K562 (cell line): Measurements from ENCODE around the gene POLR3E. TPM values are rescaled to one million over a fixed set of nuclear protein-coding genes. Genes with fewer than 3 reads are reported as not detected.

ENCODE experiments used
- ARID3A ChIP-seq: IDR thresholded peaks from 2 replicates; pipeline ENCODE4 v1.6.1; 2012; ENCODE audit warnings: low read depth, low read length, improper control_type of control experiment, borderline replicate concordance
- BDP1 ChIP-seq: IDR thresholded peaks from 3 replicates; pipeline ENCODE4 v1.6.1; 2011; ENCODE audit not compliant: insufficient read length, insufficient read depth
- BRD9 ChIP-seq: fragments of 450-650 bp; IDR thresholded peaks from 2 replicates; pipeline ENCODE4 v1.6.1; 2018; ENCODE audit warnings: low read depth; ENCODE audit not compliant: partially characterized antibody
- CAMTA2 ChIP-seq: fragments of 250-450 bp; sonication (Bioruptor Pico); conservative IDR thresholded peaks from 2 replicates; pipeline ENCODE4 v1.5.1; 2022
- CBFA2T2 ChIP-seq: fragments of 450-650 bp; conservative IDR thresholded peaks from 2 replicates; pipeline ENCODE4 v1.6.1; 2017; ENCODE audit warnings: mild to moderate bottlenecking
- CBX2 ChIP-seq: fragments of 200-600 bp; sonication (generic); IDR thresholded peaks from one replicate; pipeline ENCODE4 v1.6.1; 2012; ENCODE audit warnings: mild to moderate bottlenecking, low read length, inconsistent platforms; ENCODE audit not compliant: insufficient read depth, poor library complexity, severe bottlenecking
- CHAMP1 ChIP-seq: fragments of 450-650 bp; IDR thresholded peaks from 2 replicates; pipeline ENCODE4 v1.6.1; 2016; ENCODE audit warnings: mild to moderate bottlenecking
- CHCHD3 ChIP-seq: fragments of 250-450 bp; sonication (Bioruptor Pico); IDR thresholded peaks from 2 replicates; pipeline ENCODE4 v2.1.2; 2022; ENCODE audit warnings: mild to moderate bottlenecking
- HOXB6 ChIP-seq: fragments of 250-450 bp; sonication (Bioruptor Pico); IDR thresholded peaks from 2 replicates; pipeline ENCODE4 v1.5.1; 2022; ENCODE audit warnings: mild to moderate bottlenecking, borderline replicate concordance
- KDM5B ChIP-seq: fragments of 200-600 bp; sonication (generic); IDR thresholded peaks from 2 replicates; pipeline ENCODE4 v1.6.1; 2012; ENCODE audit warnings: low read depth, mild to moderate bottlenecking, moderate library complexity, low read length, control low read depth, inconsistent platforms; ENCODE audit not compliant: insufficient replicate concordance
- MCM3 ChIP-seq: fragments of 450-650 bp; IDR thresholded peaks from 2 replicates; pipeline ENCODE4 v1.6.1; 2016
- MTA3 ChIP-seq: fragments of 450-650 bp; formaldehyde crosslinking; IDR thresholded peaks from 2 replicates; pipeline ENCODE4 v1.6.1; 2017; ENCODE audit warnings: mild to moderate bottlenecking, borderline replicate concordance
- MYBL2 ChIP-seq, 2 experiments: fragments of 450-650 bp in 1 of 2; sonication (generic) in 1 of 2; formaldehyde crosslinking in 1 of 2; IDR thresholded peaks; 2 replicates each; pipeline versions ENCODE4 v1.6.1 to v1.8.1; 2017 to 2022; ENCODE audit warnings: borderline replicate concordance in 1 of 2, inconsistent platforms in 1 of 2, low read depth in 1 of 2, mild to moderate bottlenecking in 1 of 2, missing genetic modification reagents in 1 of 2, moderate library complexity in 1 of 2
- NR1H2 ChIP-seq: sonication (generic); formaldehyde crosslinking; IDR thresholded peaks from 2 replicates; pipeline ENCODE4 v1.4.0; 2020; ENCODE audit warnings: mild to moderate bottlenecking, missing genetic modification reagents
- RBM17 ChIP-seq: fragments of 200-400 bp; formaldehyde crosslinking; IDR thresholded peaks from 2 replicates; pipeline ENCODE4 v1.6.1; 2017; ENCODE audit warnings: low read depth, mild to moderate bottlenecking, low read length, borderline replicate concordance
- ZNF232 ChIP-seq: sonication (generic); formaldehyde crosslinking; IDR thresholded peaks from 2 replicates; pipeline ENCODE4 v1.8.0; 2022; ENCODE audit warnings: mild to moderate bottlenecking, missing genetic modification reagents
- ZNF354B ChIP-seq: fragments of 250-450 bp; sonication (Bioruptor Pico); IDR thresholded peaks from 2 replicates; pipeline ENCODE4 v1.4.0; 2020
- polyA plus RNA-seq, 8 experiments: library from polyadenylated mRNA; depleted of rRNA in 4 of 8; stranded (reverse) in 5 of 8; unstranded in 3 of 8; fragments of >200 nt; fragmentation: Nextera tagmentation in 2 of 8; fragmentation: Illumina TruSeq in 1 of 8; extraction: Ambion mirVana in 2 of 8; extraction: Trizol in 1 of 8; gene quantifications; 2 replicates each; pipeline versions ENCODE4 v1.2.1 to v1.2.3, GENCODE V29; 2011 to 2014; ENCODE audit warnings: inconsistent platforms in 1 of 8, missing spikeins in 1 of 8
- total RNA-seq, 7 experiments: library from RNA; depleted of rRNA in 6 of 7; stranded (reverse); fragments of >200 nt in 6 of 7; fragmentation: Illumina TruSeq in 2 of 7; extraction: Trizol in 2 of 7; gene quantifications; 2 replicates each; pipeline versions ENCODE4 v1.2.1 to v1.2.3, GENCODE V29; 2011 to 2021; ENCODE audit warnings: low replicate concordance in 1 of 7
- TF ChIP-seq, protein P1 (sequence below): fragments of 250-450 bp; sonication (Bioruptor Pico); IDR thresholded peaks from 2 replicates; pipeline ENCODE4 v1.5.0; 2021
- TF ChIP-seq, protein P2 (sequence below): sonication (generic); formaldehyde crosslinking; IDR thresholded peaks from 2 replicates; pipeline ENCODE4 v1.8.1; 2022; ENCODE audit warnings: missing genetic modification reagents
- TF ChIP-seq, protein P3 (sequence below): fragments of 250-450 bp; sonication (Bioruptor Pico); IDR thresholded peaks from 2 replicates; pipeline ENCODE4 v1.8.0; 2022; ENCODE audit warnings: inconsistent platforms

Gene POLR3E
- total and polyA plus RNA-seq, 9 of the 15 experiments (the other 6 are each of a cell fraction or from before 2014, with no cell fraction given): 17.7 to 151 (median 82.6) TPM

DNA sequence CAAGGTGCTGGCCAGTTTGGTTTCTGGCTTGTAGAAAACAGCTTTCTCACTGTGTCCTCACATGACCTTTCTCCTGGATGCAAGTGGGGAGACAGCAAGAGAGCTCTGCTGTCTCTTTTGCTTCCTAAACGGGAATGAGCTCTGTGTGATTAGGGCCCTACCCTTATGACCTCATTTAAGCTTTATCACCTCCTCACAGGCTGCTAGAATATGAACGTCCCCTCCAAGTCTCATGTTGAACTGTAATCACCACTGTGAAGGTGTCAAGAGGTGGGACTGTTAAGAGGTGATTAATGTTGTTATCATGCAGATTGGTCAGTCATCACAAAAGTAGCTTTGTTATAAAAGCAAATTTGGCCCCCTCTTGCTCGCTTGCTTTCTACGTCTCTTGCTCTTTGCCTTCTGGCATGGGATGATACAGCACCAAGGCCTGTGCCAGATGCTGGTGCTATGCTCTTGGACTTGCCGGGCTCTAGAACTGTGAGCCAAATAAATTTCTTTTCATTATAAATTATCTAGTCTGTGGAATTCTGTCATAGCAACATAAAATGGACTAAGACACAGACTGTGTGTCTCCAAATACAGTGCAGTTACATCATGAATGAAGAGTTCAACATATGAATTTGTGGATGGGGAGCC, 14.8 kb upstream of the POLR3E start (continued):
- TF ChIP-seq ARID3A: peak; percentile 91
- peak; percentile 43 for TF ChIP-seq BRD9
- peak; percentile 88 for TF ChIP-seq CHAMP1
- no peak for TF ChIP-seq HOXB6
- TF ChIP-seq BDP1: no peak
- TF ChIP-seq KDM5B: no peak
- TF ChIP-seq, protein P1, sequence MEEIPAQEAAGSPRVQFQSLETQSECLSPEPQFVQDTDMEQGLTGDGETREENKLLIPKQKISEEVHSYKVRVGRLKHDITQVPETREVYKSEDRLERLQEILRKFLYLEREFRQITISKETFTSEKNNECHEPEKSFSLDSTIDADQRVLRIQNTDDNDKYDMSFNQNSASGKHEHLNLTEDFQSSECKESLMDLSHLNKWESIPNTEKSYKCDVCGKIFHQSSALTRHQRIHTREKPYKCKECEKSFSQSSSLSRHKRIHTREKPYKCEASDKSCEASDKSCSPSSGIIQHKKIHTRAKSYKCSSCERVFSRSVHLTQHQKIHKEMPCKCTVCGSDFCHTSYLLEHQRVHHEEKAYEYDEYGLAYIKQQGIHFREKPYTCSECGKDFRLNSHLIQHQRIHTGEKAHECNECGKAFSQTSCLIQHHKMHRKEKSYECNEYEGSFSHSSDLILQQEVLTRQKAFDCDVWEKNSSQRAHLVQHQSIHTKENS (CRISPR knock-in tag): no peak
- TF ChIP-seq, protein P2, sequence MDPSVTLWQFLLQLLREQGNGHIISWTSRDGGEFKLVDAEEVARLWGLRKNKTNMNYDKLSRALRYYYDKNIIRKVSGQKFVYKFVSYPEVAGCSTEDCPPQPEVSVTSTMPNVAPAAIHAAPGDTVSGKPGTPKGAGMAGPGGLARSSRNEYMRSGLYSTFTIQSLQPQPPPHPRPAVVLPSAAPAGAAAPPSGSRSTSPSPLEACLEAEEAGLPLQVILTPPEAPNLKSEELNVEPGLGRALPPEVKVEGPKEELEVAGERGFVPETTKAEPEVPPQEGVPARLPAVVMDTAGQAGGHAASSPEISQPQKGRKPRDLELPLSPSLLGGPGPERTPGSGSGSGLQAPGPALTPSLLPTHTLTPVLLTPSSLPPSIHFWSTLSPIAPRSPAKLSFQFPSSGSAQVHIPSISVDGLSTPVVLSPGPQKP (CRISPR knock-in tag): no peak
- no peak for TF ChIP-seq ZNF354B (CRISPR knock-in tag)
- TF ChIP-seq CHCHD3 (CRISPR knock-in tag): no peak
- TF ChIP-seq, protein P3, sequence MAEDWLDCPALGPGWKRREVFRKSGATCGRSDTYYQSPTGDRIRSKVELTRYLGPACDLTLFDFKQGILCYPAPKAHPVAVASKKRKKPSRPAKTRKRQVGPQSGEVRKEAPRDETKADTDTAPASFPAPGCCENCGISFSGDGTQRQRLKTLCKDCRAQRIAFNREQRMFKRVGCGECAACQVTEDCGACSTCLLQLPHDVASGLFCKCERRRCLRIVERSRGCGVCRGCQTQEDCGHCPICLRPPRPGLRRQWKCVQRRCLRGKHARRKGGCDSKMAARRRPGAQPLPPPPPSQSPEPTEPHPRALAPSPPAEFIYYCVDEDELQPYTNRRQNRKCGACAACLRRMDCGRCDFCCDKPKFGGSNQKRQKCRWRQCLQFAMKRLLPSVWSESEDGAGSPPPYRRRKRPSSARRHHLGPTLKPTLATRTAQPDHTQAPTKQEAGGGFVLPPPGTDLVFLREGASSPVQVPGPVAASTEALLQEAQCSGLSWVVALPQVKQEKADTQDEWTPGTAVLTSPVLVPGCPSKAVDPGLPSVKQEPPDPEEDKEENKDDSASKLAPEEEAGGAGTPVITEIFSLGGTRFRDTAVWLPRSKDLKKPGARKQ (CRISPR knock-in tag): no peak
- TF ChIP-seq CAMTA2 (CRISPR knock-in tag): no peak
- peak; percentile 97 for TF ChIP-seq CBFA2T2
- TF ChIP-seq MTA3: 0 out of 2 replicates have a peak, but pooled peaks have one; percentile 75
- no peak for TF ChIP-seq CBX2
- no peak for TF ChIP-seq RBM17
- no peak for TF ChIP-seq MCM3
- no peak for TF ChIP-seq NR1H2 (CRISPR knock-in tag)
- TF ChIP-seq ZNF232 (CRISPR knock-in tag): no peak
- TF ChIP-seq MYBL2 (IDR thresholded peaks at IDR 0.05; ENCODE audit: low read depth): no peak
- TF ChIP-seq MYBL2 (CRISPR knock-in tag; IDR thresholded peaks at IDR 0.05; ENCODE audit: borderline replicate concordance): no peak
